Measurements from ENCODE around the gene SASH1. TPM values are rescaled to one million over a fixed set of nuclear protein-coding genes. Genes with fewer than 3 reads are reported as not detected.

The SASH1 gene
- total and polyA plus RNA-seq, 9 of the 15 experiments (the other 6 are each of a cell fraction or from before 2014, with no cell fraction given), result 0.35 to 3.5 (median 1.6) TPM

DNA sequence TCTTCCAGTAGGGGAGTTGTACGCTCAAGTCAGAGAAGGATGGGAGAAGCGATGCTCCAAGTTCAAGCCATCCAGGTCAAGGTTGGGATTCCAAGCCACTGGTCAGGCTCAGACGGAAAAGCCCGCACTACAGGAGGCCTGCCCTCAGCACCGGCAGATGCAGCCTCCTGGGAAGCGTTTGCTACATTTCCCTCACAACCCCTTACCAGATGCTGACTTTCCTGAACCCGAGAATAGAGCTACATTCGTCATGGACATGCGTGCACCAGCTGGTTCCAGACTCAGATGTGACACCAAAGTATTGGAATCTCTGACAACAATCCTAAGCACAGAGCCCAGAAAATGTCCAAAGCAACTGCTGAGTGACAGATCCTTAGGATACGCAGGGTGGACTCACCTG is 174.8 kb downstream of the SASH1 start:
- WGBS (ENCODE audit: insufficient coverage, low coverage, missing lambda C conversion rate), result 8% methylated on average over 10 of the region's 10 CpGs
- ATAC-seq (no peak), DNase-seq (ENCODE audit: extremely low read depth in 1 of 4, low spot score in 3 of 4) (no peak), FAIRE-seq (no peak)
- H3K9me3 ChIP-seq (replicated peaks; ENCODE audit: control insufficient read depth, insufficient read depth, low read depth, low read length), result no peaks in the 10 kb centered on the region
- peaks cover 25 to 56% of the 10 kb centered on the region in 2 experiments for H3K27me3 ChIP-seq (ENCODE audit: control insufficient read depth in 2 of 2, insufficient read depth in 2 of 2, low read length in 2 of 2)
- BruUV-seq (replicated peaks), result no TSS peak
- H3K36me3 ChIP-seq (ENCODE audit: control insufficient read depth, insufficient read depth, low read length), result no peaks in the 10 kb centered on the region
- H3K4me2 ChIP-seq (ENCODE audit: insufficient read depth, low read length), result no peak overlapping the region
- H3K27ac ChIP-seq (ENCODE audit: extremely low read depth, low read depth, low read length), result no peak overlapping the region
- TF ChIP-seq POLR2AphosphoS2 (IDR thresholded peaks at IDR 0.05; ENCODE audit: low read length) (no peak), TARDBP (IDR thresholded peaks at IDR 0.05) (no peak), ZNF75A (CRISPR knock-in tag; IDR thresholded peaks at IDR 0.05) (no peak), ETV5 (CRISPR knock-in tag; IDR thresholded peaks at IDR 0.05; ENCODE audit: low read depth) (no peak)
- no peaks in the 10 kb centered on the region for H3K9me1 ChIP-seq (ENCODE audit: control insufficient read depth, insufficient read depth, low read length)
- in situ Hi-C loops (cut with MboI) (no loop called here), intact Hi-C loops (cut with micrococcal nuclease) (no loop called here)
- ChIA-PET CTCF (ENCODE audit: low intra/inter-chr PET ratio) (no interaction called here), POLR2A (no interaction called here)
- no peak overlapping the region for H3K4me3 ChIP-seq
- H2AFZ ChIP-seq (ENCODE audit: low read depth, low read length), result no peak overlapping the region
- H3K9ac ChIP-seq (ENCODE audit: insufficient read depth in 1 of 2, low read depth in 2 of 2, low read length in 2 of 2), result no peak overlapping the region
- no peaks in the 10 kb centered on the region for H3K79me2 ChIP-seq (ENCODE audit: control insufficient read depth, insufficient read depth, low read length)
- H3K4me1 ChIP-seq (replicated peaks in 1 of 2; ENCODE audit: control insufficient read depth in 2 of 2, insufficient read depth in 2 of 2, low read length in 2 of 2), result peaks cover 0 to 4% of the 10 kb centered on the region in 2 experiments; a peak in 1 of 5 replicates
- H4K20me1 ChIP-seq (replicated peaks; ENCODE audit: control insufficient read depth, insufficient read depth, low read length), result peaks cover 5% of the 10 kb centered on the region; the same call in 1 of the 2 replicates

- H3K9me3 ChIP-seq (replicated peaks; ENCODE audit: control insufficient read depth, insufficient read depth, low read depth, low read length), result no peaks in the 10 kb centered on the region
- TF ChIP-seq MNT (conservative IDR thresholded peaks at IDR 0.05) (no peak), ZNF121 (CRISPR knock-in tag; conservative IDR thresholded peaks at IDR 0.05) (no peak), MYNN (IDR thresholded peaks at IDR 0.05) (no peak), MYNN (CRISPR knock-in tag; IDR thresholded peaks at IDR 0.05) (no peak), SMARCA4 (IDR thresholded peaks at IDR 0.05) (no peak)
- H3K4me2 ChIP-seq (ENCODE audit: insufficient read depth, low read length), result no peak overlapping the region
- WGBS (ENCODE audit: insufficient coverage, low coverage, missing lambda C conversion rate), result 3% methylated on average over 12 of the region's 12 CpGs
- DNase-seq (ENCODE audit: extremely low read depth in 1 of 4, low spot score in 3 of 4) (no peak), FAIRE-seq (no peak), ATAC-seq (no peak)
- peaks cover 17 to 45% of the 10 kb centered on the region in 2 experiments for H3K27me3 ChIP-seq (ENCODE audit: control insufficient read depth in 2 of 2, insufficient read depth in 2 of 2, low read length in 2 of 2)
- H3K4me1 ChIP-seq (replicated peaks in 1 of 2; ENCODE audit: control insufficient read depth in 2 of 2, insufficient read depth in 2 of 2, low read length in 2 of 2), result peaks cover 0 to 4% of the 10 kb centered on the region in 2 experiments; a peak in 1 of 5 replicates
- BruUV-seq (replicated peaks), result no TSS peak
- in situ Hi-C loops (cut with MboI), result no loop called here
- POLR2A ChIA-PET, result interaction anchor here (0.7 to 1.5 kb wide), 3 partner anchors 8 to 70 kb away, joined by 3 to 4 read pairs (median 4); no protein-coding TSS in a partner anchor
- H3K9me1 ChIP-seq (ENCODE audit: control insufficient read depth, insufficient read depth, low read length), result no peaks in the 10 kb centered on the region
- intact Hi-C loops (cut with micrococcal nuclease), result no loop called here
- H3K79me2 ChIP-seq (ENCODE audit: control insufficient read depth, insufficient read depth, low read length), result no peaks in the 10 kb centered on the region
- H2AFZ ChIP-seq (ENCODE audit: low read depth, low read length), result no peak overlapping the region
- no peaks in the 10 kb centered on the region for H3K36me3 ChIP-seq (ENCODE audit: control insufficient read depth, insufficient read depth, low read length)
- H3K9ac ChIP-seq (ENCODE audit: insufficient read depth in 1 of 2, low read depth in 2 of 2, low read length in 2 of 2), result no peak overlapping the region
- H3K27ac ChIP-seq (ENCODE audit: extremely low read depth, low read depth, low read length), result no peak overlapping the region
- peaks cover 5% of the 10 kb centered on the region; the same call in 1 of the 2 replicates for H4K20me1 ChIP-seq (replicated peaks; ENCODE audit: control insufficient read depth, insufficient read depth, low read length)
- CTCF ChIA-PET (ENCODE audit: low intra/inter-chr PET ratio), result no interaction called here
- H3K4me3 ChIP-seq, result no peak overlapping the region
These were observed 176.0 kb downstream of the SASH1 start for GRCh38 chr6:148518511-148519156.
